ENCODE data around the gene CCDC117. TPM values are rescaled to one million over a fixed set of nuclear protein-coding genes. Genes with fewer than 3 reads are reported as not detected.
"Not testable (repeated sequence)": the region's sequence is repeated elsewhere in the genome, so short reads cannot be mapped to it uniquely, and the experiment has no call there.

CCDC117 gene
- total RNA-seq, 1 experiment from 2014 or later: 12.1 TPM

GRCh38 chr22:28730179-28730578 lies 42.3 kb upstream of the CCDC117 start:
- H3K4me1 Mint-ChIP-seq (ENCODE audit: insufficient read depth, unreplicated experiment): peaks cover 11% of the 10 kb centered on the region
- CTCF ChIA-PET: interaction anchor here (0.6 to 0.7 kb wide), 2 partner anchors 9 to 15 kb away, joined by 3 read pairs; no protein-coding TSS in a partner anchor
- POLR2A ChIA-PET: interaction anchor here (1.0 to 1.4 kb wide), 2 partner anchors 18 to 70 kb away, joined by 3 read pairs; partner anchors contain the start of gene XBP1
- H3K9me3 Mint-ChIP-seq (ENCODE audit: unreplicated experiment): no peaks in the 10 kb centered on the region
- intact Hi-C loops (cut with micrococcal nuclease): no loop called here
- H3K36me3 Mint-ChIP-seq (ENCODE audit: insufficient read depth, unreplicated experiment): peaks cover 50% of the 10 kb centered on the region
- no TSS peak for BruUV-seq (replicated peaks)
- no peaks in the 10 kb centered on the region for H3K27me3 Mint-ChIP-seq (ENCODE audit: insufficient read depth, unreplicated experiment)
- no peak for DNase-seq (ENCODE audit: unreplicated experiment)
- H3K4me3 Mint-ChIP-seq (ENCODE audit: unreplicated experiment): no peak overlapping the region
- TF ChIP-seq CTCF (IDR thresholded peaks at IDR 0.05; ENCODE audit: unreplicated experiment): no peak
- H3K27ac Mint-ChIP-seq (ENCODE audit: low read depth, unreplicated experiment): no peak overlapping the region

GRCh38 chr22:28734393-28734792 lies 38.1 kb upstream of the CCDC117 start:
- BruUV-seq (replicated peaks): no TSS peak
- H3K27ac Mint-ChIP-seq (ENCODE audit: low read depth, unreplicated experiment): no peak overlapping the region
- TF ChIP-seq CTCF (IDR thresholded peaks at IDR 0.05; ENCODE audit: unreplicated experiment): no peak
- no peaks in the 10 kb centered on the region for H3K27me3 Mint-ChIP-seq (ENCODE audit: insufficient read depth, unreplicated experiment)
- peaks cover 4% of the 10 kb centered on the region for H3K4me1 Mint-ChIP-seq (ENCODE audit: insufficient read depth, unreplicated experiment)
- H3K4me3 Mint-ChIP-seq (ENCODE audit: unreplicated experiment): no peak overlapping the region
- ChIA-PET POLR2A (interaction anchor here (0.7 kb wide), 1 partner anchor 9 kb away, joined by 3 read pairs; no protein-coding TSS in a partner anchor), CTCF (interaction anchor here (0.6 to 1.5 kb wide), 2 partner anchors 11 to 1626 kb away, joined by 4 read pairs; no protein-coding TSS in a partner anchor)
- intact Hi-C loops (cut with micrococcal nuclease): no loop called here
- peaks cover 34% of the 10 kb centered on the region for H3K36me3 Mint-ChIP-seq (ENCODE audit: insufficient read depth, unreplicated experiment)
- no peak for DNase-seq (ENCODE audit: unreplicated experiment)
- no peaks in the 10 kb centered on the region for H3K9me3 Mint-ChIP-seq (ENCODE audit: unreplicated experiment)

GRCh38 chr22:28736301-28737155 lies 36.0 kb upstream of the CCDC117 start:
- no peak for TF ChIP-seq CTCF (IDR thresholded peaks at IDR 0.05; ENCODE audit: unreplicated experiment)
- Mint-ChIP-seq H3K4me1 (ENCODE audit: insufficient read depth, unreplicated experiment) (no peaks in the 10 kb centered on the region), H3K9me3 (ENCODE audit: unreplicated experiment) (no peaks in the 10 kb centered on the region), H3K27ac (ENCODE audit: low read depth, unreplicated experiment) (no peak overlapping the region), H3K36me3 (ENCODE audit: insufficient read depth, unreplicated experiment) (peaks cover 26% of the 10 kb centered on the region), H3K27me3 (ENCODE audit: insufficient read depth, unreplicated experiment) (no peaks in the 10 kb centered on the region), H3K4me3 (ENCODE audit: unreplicated experiment) (no peak overlapping the region)
- ChIA-PET CTCF (interaction anchor here (0.6 kb wide), 1 partner anchor 62 kb away, joined by 3 read pairs; no protein-coding TSS in a partner anchor), POLR2A (no interaction called here)
- DNase-seq (ENCODE audit: unreplicated experiment): no peak
- intact Hi-C loops (cut with micrococcal nuclease): no loop called here
- BruUV-seq (replicated peaks): no TSS peak

- H3K27ac Mint-ChIP-seq (ENCODE audit: low read depth, unreplicated experiment): no peak overlapping the region
Observed at GRCh38 chr22:28737701-28738100, 34.8 kb upstream of the CCDC117 start.

GRCh38 chr22:28738876-28739275 lies 33.6 kb upstream of the CCDC117 start:
- H3K9me3 Mint-ChIP-seq (ENCODE audit: unreplicated experiment); H3K27me3 Mint-ChIP-seq (ENCODE audit: insufficient read depth, unreplicated experiment); DNase-seq (ENCODE audit: unreplicated experiment); H3K4me3 Mint-ChIP-seq (ENCODE audit: unreplicated experiment); intact Hi-C loops (cut with micrococcal nuclease); POLR2A ChIA-PET; BruUV-seq (replicated peaks): not testable (repeated sequence)
- Mint-ChIP-seq H3K4me1 (ENCODE audit: insufficient read depth, unreplicated experiment) (peaks cover 15% of the 10 kb centered on the region), H3K27ac (ENCODE audit: low read depth, unreplicated experiment) (peak overlapping the region; percentile 46), H3K36me3 (ENCODE audit: insufficient read depth, unreplicated experiment) (peaks cover 17% of the 10 kb centered on the region)
- CTCF ChIA-PET: interaction anchor here (0.6 to 0.7 kb wide), 3 partner anchors 9 to 1974 kb away, joined by 3 read pairs; no protein-coding TSS in a partner anchor

More at GRCh38 chr22:28737701-28738100, 34.8 kb upstream of the CCDC117 start:
- POLR2A ChIA-PET: no interaction called here
- no peak overlapping the region for H3K4me3 Mint-ChIP-seq (ENCODE audit: unreplicated experiment)
- peaks cover 21% of the 10 kb centered on the region for H3K36me3 Mint-ChIP-seq (ENCODE audit: insufficient read depth, unreplicated experiment)
- DNase-seq (ENCODE audit: unreplicated experiment): no peak
- BruUV-seq (replicated peaks): no TSS peak
- H3K4me1 Mint-ChIP-seq (ENCODE audit: insufficient read depth, unreplicated experiment): peaks cover 4% of the 10 kb centered on the region
- no peaks in the 10 kb centered on the region for H3K27me3 Mint-ChIP-seq (ENCODE audit: insufficient read depth, unreplicated experiment)
- CTCF ChIA-PET: no interaction called here
- TF ChIP-seq CTCF (IDR thresholded peaks at IDR 0.05; ENCODE audit: unreplicated experiment): no peak
- intact Hi-C loops (cut with micrococcal nuclease): no loop called here
- no peaks in the 10 kb centered on the region for H3K9me3 Mint-ChIP-seq (ENCODE audit: unreplicated experiment)

Measured in MCF 10A (cell line).